Ovary (tissue), 9 donors: Measurements from ENCODE around the gene NCK1. TPM values are rescaled to one million over a fixed set of nuclear protein-coding genes. Genes with fewer than 3 reads are reported as not detected.
"Not testable (repeated sequence)": the region's sequence is repeated elsewhere in the genome, so short reads cannot be mapped to it uniquely, and the experiment has no call there.

Experiments
- DNase-seq, 5 donors: peaks; one replicate each; pipeline ENCODE4 v3.0.0-alpha.2; 2019 to 2020
- H3K27ac ChIP-seq, 2 donors: fragments of 200-600 bp; one replicate each; pipeline versions ENCODE4 v1.5.1 to v1.8.0; 2019 to 2022
- H3K27me3 ChIP-seq: fragments of 200-600 bp; one replicate; pipeline ENCODE4 v1.8.0; 2022
- H3K36me3 ChIP-seq: fragments of 200-600 bp; sonication (generic); one replicate; pipeline ENCODE4 v1.5.1; 2019
- H3K4me1 ChIP-seq: one replicate; pipeline ENCODE4 v1.8.1; 2013; ENCODE audit warnings: mild to moderate bottlenecking, moderate library complexity; ENCODE audit not compliant: insufficient read depth
- H3K4me3 ChIP-seq: fragments of 200-600 bp; sonication (generic); one replicate; pipeline ENCODE4 v1.5.1; 2017
- H3K9me3 ChIP-seq, 2 donors: fragments of 200-600 bp in 1 of 2; sonication (generic) in 1 of 2; one replicate each; pipeline versions ENCODE4 v1.5.1 to v1.8.1; 2013 to 2019; ENCODE audit warnings: mild to moderate bottlenecking in 1 of 2, moderate library complexity in 1 of 2
- EP300 ChIP-seq: sonication (generic); formaldehyde crosslinking; IDR thresholded peaks from one replicate; pipeline ENCODE4 v1.6.1; 2017; ENCODE audit warnings: antibody characterized with exemption
- POLR2A ChIP-seq: fragments of 450-650 bp; IDR thresholded peaks from one replicate; pipeline ENCODE4 v1.6.1; 2017; ENCODE audit warnings: antibody characterized with exemption, mild to moderate bottlenecking, moderate library complexity
- WGBS, 3 donors: extraction: QIAGEN DNeasy Blood & Tissue Kit in 1 of 3; methylation state at CpG; one replicate each; pipeline versions ENCODE4 v1.1.5 to v1.1.7; 2013 to 2017; 5-methylcytosine and 5-hydroxymethylcytosine counted together
- intact Hi-C, 4 donors: fragments of 100-400 bp; cut with DNase I; formaldehyde crosslinking; loops; one replicate each; pipeline versions ENCODE4 v1.11.0 to v1.15.1; 2022 to 2023
- polyA plus RNA-seq, 2 donors: library from polyadenylated mRNA; stranded (reverse); fragments of 200-250 nt in 1 of 2; fragments of 350-450 nt in 1 of 2; fragmentation: Illumina TruSeq in 1 of 2; extraction: RNeasy Lipid Tissue Mini Kit (QIAGEN cat#74804) in 1 of 2; gene quantifications; one replicate each; pipeline ENCODE4 v1.2.3, GENCODE V29; 2013 to 2014
- total RNA-seq, 7 donors: library from RNA; depleted of rRNA in 2 of 7; stranded (reverse); fragments of >200 nt in 2 of 7; fragmentation: NEBNext Ultra II Directional in 3 of 7; extraction: Animal tissue kit (Norgen Biotek cat#: 25700) in 3 of 7; gene quantifications; one replicate each; pipeline versions ENCODE4 v1.1.0 to v1.2.4, GENCODE V29; 2016 to 2023
- TF ChIP-seq, protein P1 (sequence below), 3 donors: fragments of 450-650 bp in 2 of 3; fragments of 200-600 bp in 1 of 3; IDR thresholded peaks; one replicate each; pipeline versions ENCODE4 v1.5.1 to v1.8.0; 2016 to 2022; ENCODE audit warnings: antibody characterized with exemption in 3 of 3, mild to moderate bottlenecking in 1 of 3
- donor health status: DM: no; HTN: no; CAD: no; lungs with moderate emphysema.
- donor health status: DM: no; HTN: no; CAD: no.
- donor health status: Bipolar disorder and iron deficiency.
- donor health status: DM: yes; HTN: yes; CAD: no.
- donor health status: DM: no; HTN: no; CAD: no.
- donor health status: DM: yes; HTN: yes; CAD: no.

Gene NCK1
- total and polyA plus RNA-seq, 9 donors, result 27.6 to 49.4 (median 36.0) TPM

GRCh38 chr3:136960838-136961836, 99.1 kb downstream of the NCK1 start:
- no peak for DNase-seq
- intact Hi-C loops, result no loop called here
- 82 to 86% (median 84%) methylated on average over 4 of the region's 4 CpGs for WGBS, 3 donors
- Histone ChIP-seq H3K4me1 (no peaks in the 10 kb centered on the region), H3K9me3 (no peaks in the 10 kb centered on the region), H3K27me3 (no peaks in the 10 kb centered on the region), H3K36me3 (no peaks in the 10 kb centered on the region), H3K27ac (no peak overlapping the region), H3K4me3 (no peak overlapping the region)
- TF ChIP-seq EP300, result no peak
- TF ChIP-seq, protein P1, sequence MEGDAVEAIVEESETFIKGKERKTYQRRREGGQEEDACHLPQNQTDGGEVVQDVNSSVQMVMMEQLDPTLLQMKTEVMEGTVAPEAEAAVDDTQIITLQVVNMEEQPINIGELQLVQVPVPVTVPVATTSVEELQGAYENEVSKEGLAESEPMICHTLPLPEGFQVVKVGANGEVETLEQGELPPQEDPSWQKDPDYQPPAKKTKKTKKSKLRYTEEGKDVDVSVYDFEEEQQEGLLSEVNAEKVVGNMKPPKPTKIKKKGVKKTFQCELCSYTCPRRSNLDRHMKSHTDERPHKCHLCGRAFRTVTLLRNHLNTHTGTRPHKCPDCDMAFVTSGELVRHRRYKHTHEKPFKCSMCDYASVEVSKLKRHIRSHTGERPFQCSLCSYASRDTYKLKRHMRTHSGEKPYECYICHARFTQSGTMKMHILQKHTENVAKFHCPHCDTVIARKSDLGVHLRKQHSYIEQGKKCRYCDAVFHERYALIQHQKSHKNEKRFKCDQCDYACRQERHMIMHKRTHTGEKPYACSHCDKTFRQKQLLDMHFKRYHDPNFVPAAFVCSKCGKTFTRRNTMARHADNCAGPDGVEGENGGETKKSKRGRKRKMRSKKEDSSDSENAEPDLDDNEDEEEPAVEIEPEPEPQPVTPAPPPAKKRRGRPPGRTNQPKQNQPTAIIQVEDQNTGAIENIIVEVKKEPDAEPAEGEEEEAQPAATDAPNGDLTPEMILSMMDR (IDR thresholded peaks at IDR 0.05), result no peak
- no peak for TF ChIP-seq POLR2A

DNA sequence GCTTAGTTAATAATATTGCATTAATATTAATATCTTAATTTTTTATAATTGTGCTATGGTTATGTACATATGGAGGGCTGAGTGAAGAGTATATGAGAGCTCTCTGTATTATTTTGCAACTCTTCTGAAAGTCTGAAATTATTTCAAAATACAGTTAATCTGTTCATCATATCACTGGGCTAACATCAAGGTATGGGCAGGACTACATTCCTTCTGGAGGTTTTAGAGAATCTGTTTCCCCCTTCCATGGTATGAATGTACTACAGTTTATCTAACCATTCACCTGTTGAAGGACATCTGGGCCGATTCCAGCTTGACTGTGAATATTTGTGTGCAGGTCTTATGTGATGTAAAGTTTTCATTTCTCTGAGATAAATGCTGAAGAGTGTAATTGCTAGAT, 100.9 kb downstream of the NCK1 start:
- H3K27me3 ChIP-seq, result no peaks in the 10 kb centered on the region
- no peaks in the 10 kb centered on the region for H3K36me3 ChIP-seq
- no peak overlapping the region for H3K4me3 ChIP-seq
- WGBS, 3 donors, result 86 to 87% (median 86%) methylated on average over 1 of the region's 1 CpG
- intact Hi-C loops, result no loop called here
- no peak overlapping the region for H3K27ac ChIP-seq
- no peaks in the 10 kb centered on the region for H3K9me3 ChIP-seq
- no peaks in the 10 kb centered on the region for H3K4me1 ChIP-seq
- DNase-seq, result no peak
- TF ChIP-seq EP300, result no peak
- TF ChIP-seq, protein P1 (IDR thresholded peaks at IDR 0.05), result no peak
- TF ChIP-seq POLR2A, result no peak

DNA sequence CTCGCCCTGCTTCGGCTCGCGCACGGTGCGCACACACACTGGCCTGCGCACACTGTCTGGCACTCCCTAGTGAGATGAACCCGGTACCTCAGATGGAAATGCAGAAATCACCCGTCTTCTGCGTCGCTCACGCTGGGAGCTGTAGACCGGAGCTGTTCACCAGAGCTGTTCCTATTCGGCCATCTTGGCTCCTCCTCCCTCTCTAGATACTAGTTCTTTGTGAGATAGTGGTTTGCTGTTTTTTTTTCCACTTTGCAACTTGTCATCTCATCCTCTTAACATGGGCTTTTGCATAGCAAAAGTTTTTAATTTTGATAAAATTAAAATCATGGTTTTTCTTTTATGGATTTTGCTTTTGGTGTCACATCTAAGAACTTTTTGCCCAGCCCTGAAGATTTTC, 107.5 kb downstream of the NCK1 start:
- H3K27ac ChIP-seq, H3K36me3 ChIP-seq, H3K27me3 ChIP-seq, DNase-seq, H3K4me1 ChIP-seq, H3K9me3 ChIP-seq, H3K4me3 ChIP-seq, intact Hi-C loops: not testable (repeated sequence)
- 90 to 98% (median 94%) methylated on average over 6 to 7 of the region's 14 CpGs for WGBS, 3 donors

GRCh38 chr3:136973352-136973751, 111.3 kb downstream of the NCK1 start:
- intact Hi-C loops, result no loop called here
- TF ChIP-seq POLR2A, result no peak
- TF ChIP-seq EP300, result no peak
- TF ChIP-seq, protein P1 (IDR thresholded peaks at IDR 0.05), result no peak
- Histone ChIP-seq H3K36me3 (no peaks in the 10 kb centered on the region), H3K27ac (no peak overlapping the region), H3K4me1 (no peaks in the 10 kb centered on the region), H3K4me3 (no peak overlapping the region), H3K9me3 (no peaks in the 10 kb centered on the region), H3K27me3 (no peaks in the 10 kb centered on the region)
- WGBS, 3 donors, result 94 to 95% (median 95%) methylated on average over 4 of the region's 4 CpGs
- no peak for DNase-seq

DNA sequence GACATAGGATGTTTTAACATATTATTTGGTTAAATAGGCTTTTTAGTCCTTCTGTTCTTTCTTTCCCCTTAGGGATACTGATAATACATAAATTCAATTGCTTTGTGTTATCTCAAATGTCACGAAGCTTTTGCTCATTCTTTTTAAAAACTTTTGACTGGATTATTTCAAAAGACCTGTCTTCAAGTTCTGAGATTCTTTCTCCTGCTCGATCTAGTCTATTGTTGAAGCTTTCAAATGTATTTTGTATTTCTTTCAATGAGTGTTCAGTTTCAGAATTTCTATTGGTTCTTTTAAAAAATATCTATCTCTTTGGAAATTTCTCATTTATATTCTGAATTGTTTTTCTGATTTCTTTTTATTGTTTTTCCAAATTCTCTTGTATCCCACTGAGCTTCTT, 112.7 kb downstream of the NCK1 start:
- Histone ChIP-seq H3K9me3 (no peaks in the 10 kb centered on the region), H3K4me3 (no peak overlapping the region), H3K4me1 (no peaks in the 10 kb centered on the region), H3K27me3 (no peaks in the 10 kb centered on the region), H3K27ac (no peak overlapping the region), H3K36me3 (no peaks in the 10 kb centered on the region)
- TF ChIP-seq EP300, result no peak
- TF ChIP-seq, protein P1 (IDR thresholded peaks at IDR 0.05), result no peak
- no peak for TF ChIP-seq POLR2A
- intact Hi-C loops, result no loop called here
- no peak for DNase-seq
- 35 to 87% (median 63%) methylated on average over 2 of the region's 2 CpGs for WGBS, 3 donors
